Kidney epithelial cell (primary cell): ENCODE results near the gene SCTR. TPM values are rescaled to one million over a fixed set of nuclear protein-coding genes. Genes with fewer than 3 reads are reported as not detected.

ENCODE experiments used
- DNase-seq: peaks from one replicate; pipeline ENCODE4 v3.0.0-alpha.2; 2010; ENCODE audit warnings: low read depth
- H3K27me3 ChIP-seq: 2 replicates; pipeline ENCODE4 v1.6.0; 2011; ENCODE audit warnings: low read length; ENCODE audit not compliant: control insufficient read depth, insufficient read depth
- H3K36me3 ChIP-seq: 2 replicates; pipeline ENCODE4 v1.5.1; 2011; ENCODE audit warnings: low read length; ENCODE audit not compliant: control insufficient read depth, insufficient read depth
- H3K4me3 ChIP-seq: 2 replicates; pipeline ENCODE4 v1.5.1; 2011; ENCODE audit warnings: low read depth, mild to moderate bottlenecking, control low read depth, low read length
- CTCF ChIP-seq: IDR thresholded peaks from 2 replicates; pipeline ENCODE4 v1.5.1; 2011; ENCODE audit warnings: mild to moderate bottlenecking, moderate library complexity, low read length, control low read depth, inconsistent platforms; ENCODE audit not compliant: insufficient read depth, poor library complexity, severe bottlenecking
- total RNA-seq: library from RNA; depleted of rRNA; stranded (reverse); fragments of >200 nt; gene quantifications from 2 replicates; pipeline ENCODE4 v1.2.3, GENCODE V29; 2015

Gene SCTR
- total RNA-seq, 1 donor from 2014 or later = not detected

- no peaks in the 10 kb centered on the region for H3K36me3 ChIP-seq
Observed at GRCh38 chr2:119422360-119423107, 101.7 kb downstream of the SCTR start.

GRCh38 chr2:119421741-119422140, 102.5 kb downstream of the SCTR start:
- no peak for DNase-seq
- Histone ChIP-seq H3K36me3 (no peaks in the 10 kb centered on the region), H3K4me3 (no peak overlapping the region), H3K27me3 (peaks cover 6% of the 10 kb centered on the region)
- TF ChIP-seq CTCF = no peak

More at GRCh38 chr2:119422360-119423107, 101.7 kb downstream of the SCTR start:
- Histone ChIP-seq H3K27me3 (peaks cover 13% of the 10 kb centered on the region), H3K4me3 (no peak overlapping the region)
- no peak for TF ChIP-seq CTCF
- no peak for DNase-seq

- no peak for TF ChIP-seq CTCF
- H3K4me3 ChIP-seq = no peak overlapping the region
- H3K36me3 ChIP-seq = no peaks in the 10 kb centered on the region
- H3K27me3 ChIP-seq = peaks cover 6% of the 10 kb centered on the region
- no peak for DNase-seq
Observed at GRCh38 chr2:119421304-119421703, 103.0 kb downstream of the SCTR start.

- H3K4me3 ChIP-seq = no peak overlapping the region
- no peak for DNase-seq
- TF ChIP-seq CTCF = no peak
- H3K36me3 ChIP-seq = no peaks in the 10 kb centered on the region
- peaks cover 4% of the 10 kb centered on the region for H3K27me3 ChIP-seq
Observed at GRCh38 chr2:119419803-119420508, 104.3 kb downstream of the SCTR start.

- no peak for DNase-seq
- Histone ChIP-seq H3K36me3 (no peaks in the 10 kb centered on the region), H3K4me3 (no peak overlapping the region), H3K27me3 (no peaks in the 10 kb centered on the region)
- TF ChIP-seq CTCF = no peak
Observed at GRCh38 chr2:119419065-119419464, 105.2 kb downstream of the SCTR start.

- Histone ChIP-seq H3K27me3 (no peaks in the 10 kb centered on the region), H3K4me3 (no peak overlapping the region), H3K36me3 (no peaks in the 10 kb centered on the region)
- no peak for DNase-seq
- no peak for TF ChIP-seq CTCF
Observed at GRCh38 chr2:119417908-119418307, 106.4 kb downstream of the SCTR start.
